ENCODE measurements around the gene SLC35D2.

SLC35D2 gene

DNA sequence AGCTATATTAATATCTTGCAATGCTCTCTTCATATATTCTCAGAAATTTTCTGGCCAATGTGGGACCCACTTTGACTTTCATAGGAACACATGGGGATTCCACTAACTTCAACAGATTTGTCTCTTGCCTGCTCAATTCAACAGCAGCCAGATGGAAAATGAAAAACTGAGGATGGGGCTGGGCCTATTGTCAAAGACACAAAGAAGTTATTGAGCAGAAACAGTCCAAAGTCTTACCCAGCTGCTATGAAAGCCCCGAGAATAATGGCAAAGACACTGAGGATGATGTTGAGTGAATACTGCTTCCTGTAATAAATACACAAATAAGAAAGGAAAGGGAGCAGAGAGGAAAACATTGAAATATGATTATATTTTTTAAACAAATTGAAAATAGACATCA, 32.6 kb downstream of the SLC35D2 start:
- no peak overlapping the region for H3K4me3 ChIP-seq (ENCODE audit: low read depth, low read length)
- TF ChIP-seq, protein P1, sequence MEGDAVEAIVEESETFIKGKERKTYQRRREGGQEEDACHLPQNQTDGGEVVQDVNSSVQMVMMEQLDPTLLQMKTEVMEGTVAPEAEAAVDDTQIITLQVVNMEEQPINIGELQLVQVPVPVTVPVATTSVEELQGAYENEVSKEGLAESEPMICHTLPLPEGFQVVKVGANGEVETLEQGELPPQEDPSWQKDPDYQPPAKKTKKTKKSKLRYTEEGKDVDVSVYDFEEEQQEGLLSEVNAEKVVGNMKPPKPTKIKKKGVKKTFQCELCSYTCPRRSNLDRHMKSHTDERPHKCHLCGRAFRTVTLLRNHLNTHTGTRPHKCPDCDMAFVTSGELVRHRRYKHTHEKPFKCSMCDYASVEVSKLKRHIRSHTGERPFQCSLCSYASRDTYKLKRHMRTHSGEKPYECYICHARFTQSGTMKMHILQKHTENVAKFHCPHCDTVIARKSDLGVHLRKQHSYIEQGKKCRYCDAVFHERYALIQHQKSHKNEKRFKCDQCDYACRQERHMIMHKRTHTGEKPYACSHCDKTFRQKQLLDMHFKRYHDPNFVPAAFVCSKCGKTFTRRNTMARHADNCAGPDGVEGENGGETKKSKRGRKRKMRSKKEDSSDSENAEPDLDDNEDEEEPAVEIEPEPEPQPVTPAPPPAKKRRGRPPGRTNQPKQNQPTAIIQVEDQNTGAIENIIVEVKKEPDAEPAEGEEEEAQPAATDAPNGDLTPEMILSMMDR (IDR thresholded peaks at IDR 0.05; ENCODE audit: borderline replicate concordance, insufficient read depth, low read depth, low read length), result no peak

GRCh38 chr9:96348261-96348660, 35.2 kb downstream of the SLC35D2 start:
- no peak overlapping the region for H3K4me3 ChIP-seq (ENCODE audit: low read depth, low read length)
- TF ChIP-seq, protein P1 (IDR thresholded peaks at IDR 0.05; ENCODE audit: borderline replicate concordance, insufficient read depth, low read depth, low read length), result no peak

DNA sequence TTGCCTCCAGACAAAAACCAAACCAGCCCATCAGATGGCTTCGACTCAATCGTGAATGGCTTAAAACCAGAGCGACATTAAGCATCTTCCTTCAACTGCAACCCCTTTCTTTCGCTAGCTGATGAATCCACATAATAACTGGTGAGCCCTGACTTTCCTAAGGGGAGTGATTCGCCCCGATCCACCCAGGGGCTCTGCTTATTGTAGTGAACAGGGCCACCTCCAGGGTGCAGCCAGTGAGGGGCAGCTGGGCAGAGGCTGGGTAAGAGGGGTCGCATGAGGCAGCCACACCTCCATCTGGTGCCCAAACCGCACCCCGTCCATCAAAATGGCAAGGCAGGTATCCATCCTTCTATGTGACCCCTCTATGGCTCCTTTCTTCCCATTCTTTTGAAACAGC, 38.0 kb downstream of the SLC35D2 start:
- TF ChIP-seq, protein P1 (IDR thresholded peaks at IDR 0.05; ENCODE audit: borderline replicate concordance, insufficient read depth, low read depth, low read length), result no peak
- H3K4me3 ChIP-seq (ENCODE audit: low read depth, low read length), result no peak overlapping the region

- TF ChIP-seq, protein P1 (IDR thresholded peaks at IDR 0.05; ENCODE audit: borderline replicate concordance, insufficient read depth, low read depth, low read length), result no peak
- no peak overlapping the region for H3K4me3 ChIP-seq (ENCODE audit: low read depth, low read length)
These were observed 38.9 kb downstream of the SLC35D2 start for GRCh38 chr9:96344458-96345180.

DNA sequence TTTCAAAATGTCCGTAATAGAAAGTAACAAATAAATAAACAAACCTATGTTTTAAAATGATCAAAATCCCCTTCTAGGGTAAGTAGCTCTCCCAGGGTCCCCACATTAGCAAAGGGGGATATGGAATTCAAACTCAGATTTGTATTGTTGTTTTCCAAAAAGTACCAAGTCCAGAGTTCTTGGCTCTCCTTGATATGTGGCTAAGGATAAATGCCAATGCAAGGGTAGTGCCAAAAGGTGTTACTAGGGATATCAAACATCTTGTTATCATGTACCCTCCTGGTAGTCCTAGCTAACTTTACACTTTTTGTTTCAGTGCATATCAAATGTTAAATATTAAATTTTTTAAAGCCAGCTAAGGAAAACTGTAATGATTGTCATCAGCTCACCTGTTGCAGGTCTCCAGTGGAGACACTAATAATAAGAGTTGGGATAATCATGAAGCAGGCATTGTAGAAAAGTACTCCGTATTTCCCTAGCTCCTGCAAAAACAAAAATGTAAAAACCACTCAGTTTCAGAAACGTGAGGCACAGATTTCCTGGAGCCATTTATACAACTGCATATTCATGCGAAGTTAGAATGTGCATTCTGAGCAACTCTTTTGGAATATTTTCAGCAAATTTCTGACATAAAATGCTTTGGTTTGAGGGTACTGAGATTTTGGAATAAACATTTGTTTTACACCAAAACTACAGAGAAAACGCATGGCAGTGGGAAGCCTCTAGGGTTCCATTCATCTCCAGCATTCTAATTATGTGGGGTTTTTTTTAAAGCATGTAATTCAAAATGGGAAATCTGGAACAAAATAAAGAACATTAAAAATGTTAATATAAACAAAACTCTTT, 39.8 kb downstream of the SLC35D2 start:
- TF ChIP-seq, protein P1 (IDR thresholded peaks at IDR 0.05; ENCODE audit: borderline replicate concordance, insufficient read depth, low read depth, low read length), result no peak
- no peak overlapping the region for H3K4me3 ChIP-seq (ENCODE audit: low read depth, low read length)

DNA sequence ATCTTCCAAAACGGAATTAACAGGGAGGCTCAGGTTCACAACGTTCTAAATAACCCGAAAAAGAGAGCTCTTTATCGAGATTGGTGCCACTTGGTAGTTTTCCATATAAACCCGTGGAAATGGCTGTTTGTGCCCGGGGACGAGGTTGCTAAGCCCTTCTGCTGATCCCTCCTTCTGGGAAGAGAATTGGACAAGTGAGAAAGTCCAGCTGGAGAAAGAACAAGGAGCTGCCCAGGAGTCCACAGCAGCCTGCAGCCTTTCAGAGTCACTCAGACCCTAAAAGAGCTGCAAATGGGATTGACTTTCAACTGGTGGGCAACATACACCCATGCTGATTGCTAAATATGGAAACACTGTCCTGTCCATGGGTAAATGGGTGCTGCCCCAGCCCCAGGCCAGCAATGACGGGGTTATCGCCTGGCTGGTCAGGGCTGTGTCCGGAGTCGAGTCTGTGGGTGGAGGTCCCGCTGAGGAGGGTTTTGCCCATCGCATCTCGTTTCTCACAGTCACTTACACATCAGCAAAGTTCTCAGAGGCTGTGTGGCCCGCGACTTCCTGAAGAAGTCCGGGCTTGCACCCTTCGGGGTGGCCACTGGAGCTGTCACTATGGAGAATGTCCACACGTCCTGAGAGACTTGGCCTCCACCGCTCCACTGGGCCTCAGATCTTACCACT, 40.8 kb downstream of the SLC35D2 start:
- TF ChIP-seq, protein P1 (IDR thresholded peaks at IDR 0.05; ENCODE audit: borderline replicate concordance, insufficient read depth, low read depth, low read length), result no peak

More for the DNA sequence above, 40.8 kb downstream of the SLC35D2 start:
- no peak overlapping the region for H3K4me3 ChIP-seq (ENCODE audit: low read depth, low read length)
